H9 (cell line): ENCODE results near the gene RIIAD1. TPM values are rescaled to one million over a fixed set of nuclear protein-coding genes. Genes with fewer than 3 reads are reported as not detected.

Source experiments
- DNase-seq: peaks from one replicate; pipeline ENCODE4 v3.0.0-alpha.2; 2017
- H2AFZ ChIP-seq: one replicate; pipeline ENCODE4 v1.6.1; 2013; ENCODE audit warnings: mild to moderate bottlenecking, low read length, control low read depth, moderate library complexity
- H2AK5ac ChIP-seq: 2 replicates; pipeline ENCODE4 v1.6.1; 2013; ENCODE audit warnings: low read length, control low read depth, mixed read lengths; ENCODE audit not compliant: insufficient read length
- H2BK120ac ChIP-seq: one replicate; pipeline ENCODE4 v1.6.1; 2013; ENCODE audit warnings: low read depth, mild to moderate bottlenecking, low read length, control low read depth, inconsistent platforms; ENCODE audit not compliant: poor library complexity, severe bottlenecking
- H2BK12ac ChIP-seq: 2 replicates; pipeline ENCODE4 v1.6.1; 2013; ENCODE audit warnings: low read length, control low read depth, mixed read lengths, low read depth; ENCODE audit not compliant: insufficient read length
- H2BK15ac ChIP-seq: 2 replicates; pipeline ENCODE4 v1.6.1; 2013; ENCODE audit warnings: low read depth, low read length, control low read depth
- H2BK20ac ChIP-seq: one replicate; pipeline ENCODE4 v1.6.1; 2013; ENCODE audit warnings: low read depth, mild to moderate bottlenecking, low read length, control low read depth, inconsistent platforms; ENCODE audit not compliant: poor library complexity, severe bottlenecking
- H2BK5ac ChIP-seq: 2 replicates; pipeline ENCODE4 v1.6.1; 2013; ENCODE audit warnings: low read length, control low read depth, mixed read lengths; ENCODE audit not compliant: insufficient read length
- H3K14ac ChIP-seq: 2 replicates; pipeline ENCODE4 v1.6.1; 2013; ENCODE audit warnings: low read length, control low read depth; ENCODE audit not compliant: insufficient read depth
- H3K18ac ChIP-seq: 2 replicates; pipeline ENCODE4 v1.6.1; 2013; ENCODE audit warnings: low read depth, mild to moderate bottlenecking, mixed read lengths, low read length, control low read depth; ENCODE audit not compliant: insufficient read length
- H3K23ac ChIP-seq: 2 replicates; pipeline ENCODE4 v1.6.1; 2013; ENCODE audit warnings: low read length, control low read depth, mixed read lengths, low read depth; ENCODE audit not compliant: insufficient read length
- H3K23me2 ChIP-seq: 2 replicates; pipeline ENCODE4 v1.6.1; 2013; ENCODE audit warnings: low read depth, mild to moderate bottlenecking, mixed read lengths, low read length, control low read depth; ENCODE audit not compliant: insufficient read length, poor library complexity, severe bottlenecking
- H3K27ac ChIP-seq: 2 replicates; pipeline ENCODE4 v1.5.1; 2013; ENCODE audit warnings: low read length, control low read depth, mixed read lengths, low read depth; ENCODE audit not compliant: insufficient read length
- H3K27me3 ChIP-seq: 2 replicates; pipeline ENCODE4 v1.6.1; 2013; ENCODE audit warnings: low read length, control low read depth, inconsistent platforms; ENCODE audit not compliant: insufficient read depth
- H3K4ac ChIP-seq: 2 replicates; pipeline ENCODE4 v1.6.1; 2013; ENCODE audit warnings: low read depth, mild to moderate bottlenecking, control low read depth, inconsistent platforms, low read length, moderate library complexity
- H3K4me1 ChIP-seq: 2 replicates; pipeline ENCODE4 v1.6.1; 2013; ENCODE audit warnings: low read length, control low read depth, inconsistent platforms; ENCODE audit not compliant: insufficient read depth
- H3K4me2 ChIP-seq: 2 replicates; pipeline ENCODE4 v1.6.1; 2013; ENCODE audit warnings: low read length, control low read depth, mixed read lengths; ENCODE audit not compliant: insufficient read length, insufficient read depth
- H3K56ac ChIP-seq: 2 replicates; pipeline ENCODE4 v1.6.1; 2013; ENCODE audit warnings: low read depth, mild to moderate bottlenecking, mixed read lengths, low read length, control low read depth; ENCODE audit not compliant: insufficient read length
- H3K79me1 ChIP-seq: 2 replicates; pipeline ENCODE4 v1.6.1; 2013; ENCODE audit warnings: low read depth, mild to moderate bottlenecking, moderate library complexity, low read length, control low read depth, inconsistent platforms; ENCODE audit not compliant: insufficient read depth, poor library complexity, severe bottlenecking
- H3K79me2 ChIP-seq: 2 replicates; pipeline ENCODE4 v1.6.1; 2013; ENCODE audit warnings: low read length, control low read depth, inconsistent platforms; ENCODE audit not compliant: insufficient read depth
- H3K9ac ChIP-seq: 2 replicates; pipeline ENCODE4 v1.6.1; 2013; ENCODE audit warnings: low read length, control low read depth, mixed read lengths; ENCODE audit not compliant: insufficient read length; ENCODE audit errors: extremely low read depth
- H3K9me3 ChIP-seq: one replicate; pipeline ENCODE4 v1.6.1; 2013; ENCODE audit warnings: low read depth, low read length, inconsistent platforms; ENCODE audit not compliant: control insufficient read depth
- H3T11ph ChIP-seq: one replicate; pipeline ENCODE4 v1.6.1; 2013; ENCODE audit warnings: mild to moderate bottlenecking, low read length, control low read depth, inconsistent platforms
- H4K20me1 ChIP-seq: one replicate; pipeline ENCODE4 v1.6.1; 2013; ENCODE audit not compliant: control insufficient read depth, insufficient read length, insufficient read depth
- H4K5ac ChIP-seq: 2 replicates; pipeline ENCODE4 v1.6.1; 2013; ENCODE audit warnings: low read depth, mild to moderate bottlenecking, mixed read lengths, low read length, control low read depth; ENCODE audit not compliant: insufficient read length
- H4K8ac ChIP-seq: replicated peaks from 2 replicates; pipeline ENCODE4 v1.6.1; 2013; ENCODE audit warnings: low read length, control low read depth, mixed read lengths, low read depth; ENCODE audit not compliant: insufficient read length
- H4K91ac ChIP-seq: 2 replicates; pipeline ENCODE4 v1.6.1; 2013; ENCODE audit warnings: low read depth, mild to moderate bottlenecking, moderate library complexity, mixed read lengths, low read length, control low read depth; ENCODE audit not compliant: insufficient read length
- H3K27ac Mint-ChIP-seq, 3 experiments: 2 replicates in 2 of 3; 3 replicates in 1 of 3; pipeline ENCODE4 v1.8.0; 2020 to 2021; ENCODE audit warnings: mixed read lengths in 3 of 3, mild to moderate bottlenecking in 1 of 3, moderate library complexity in 1 of 3
- H3K27me3 Mint-ChIP-seq: 2 replicates; pipeline ENCODE4 v1.8.0; 2021; ENCODE audit warnings: low read depth, mild to moderate bottlenecking, moderate library complexity, mixed read lengths
- H3K36me3 Mint-ChIP-seq, 3 experiments: 2 replicates in 2 of 3; 3 replicates in 1 of 3; pipeline ENCODE4 v1.8.0; 2020 to 2021; ENCODE audit warnings: low read depth in 3 of 3, mixed read lengths in 3 of 3; ENCODE audit not compliant: insufficient read depth in 1 of 3
- H3K4me1 Mint-ChIP-seq, 2 experiments: 2 replicates each; pipeline ENCODE4 v1.8.0; 2020; ENCODE audit warnings: mixed read lengths in 2 of 2
- H3K4me3 Mint-ChIP-seq, 2 experiments: 2 replicates in 1 of 2; 3 replicates in 1 of 2; pipeline ENCODE4 v1.8.0; 2020 to 2021; ENCODE audit warnings: mild to moderate bottlenecking in 2 of 2, mixed read lengths in 2 of 2, moderate library complexity in 1 of 2
- H3K9me3 Mint-ChIP-seq, 2 experiments: 2 replicates in 1 of 2; 3 replicates in 1 of 2; pipeline ENCODE4 v1.8.0; 2020; ENCODE audit warnings: mild to moderate bottlenecking in 2 of 2, mixed read lengths in 2 of 2, moderate library complexity in 1 of 2
- WGBS: extraction: QIAGEN DNeasy Blood & Tissue Kit; methylation state at CpG from one replicate; pipeline ENCODE4 v1.1.7; 2013; ENCODE audit warnings: missing lambda C conversion rate, low lambda C conversion rate, mixed read lengths; ENCODE audit not compliant: insufficient read length; ENCODE audit errors: extremely low coverage; 5-methylcytosine and 5-hydroxymethylcytosine counted together
- total RNA-seq: library from RNA; stranded (reverse); gene quantifications from 2 replicates; pipeline ENCODE4 v1.2.1, GENCODE V29; 2021
- TF ChIP-seq, protein P1 (sequence below): fragments of 200-600 bp; sonication (generic); conservative IDR thresholded peaks from 3 replicates; pipeline ENCODE4 v1.8.0; 2021; ENCODE audit warnings: antibody characterized with exemption, mild to moderate bottlenecking

RIIAD1 gene
- total RNA-seq, 1 experiment from 2014 or later = 1.4 TPM

- Histone ChIP-seq H3K9me3 (no peaks in the 10 kb centered on the region), H3K4ac (no peak overlapping the region), H4K91ac (no peak overlapping the region), H3K4me2 (no peak overlapping the region), H2AK5ac (no peak overlapping the region), H4K20me1 (no peaks in the 10 kb centered on the region), H3K27ac (no peak overlapping the region), H2BK20ac (no peak overlapping the region), H3K79me1 (no peaks in the 10 kb centered on the region), H3K4me1 (0 out of 2 replicates have a peak, but pooled peaks cover 4% of the 10 kb centered on the region), H3K79me2 (no peaks in the 10 kb centered on the region), H2BK12ac (no peak overlapping the region), H3K56ac (no peak overlapping the region), H3K23me2 (peaks cover 14% of the 10 kb centered on the region), H4K5ac (no peak overlapping the region), H3K9ac (no peak overlapping the region), H2BK120ac (no peak overlapping the region), H3K23ac (no peak overlapping the region), H3K27me3 (peaks cover 12% of the 10 kb centered on the region; the same call in 1 of the 2 replicates), H2BK15ac (no peak overlapping the region), H4K8ac (no peak overlapping the region), H3K14ac (no peak overlapping the region), H2BK5ac (no peak overlapping the region), H3T11ph (no peak overlapping the region), H2AFZ (no peak overlapping the region), H3K18ac (no peak overlapping the region)
- H3K4me3 Mint-ChIP-seq = peak overlapping the region; percentile 18 to 82; a peak in 3 of 5 replicates
- WGBS = no CpG with 5 or more reads among the region's 10 CpGs
- H3K27ac Mint-ChIP-seq = peak overlapping the region in 1 of 3 experiments; percentile 17; a peak in 2 of 7 replicates
- no peak for DNase-seq
- no peaks in the 10 kb centered on the region for H3K9me3 Mint-ChIP-seq
- no peaks in the 10 kb centered on the region for H3K36me3 Mint-ChIP-seq
- TF ChIP-seq, protein P1, sequence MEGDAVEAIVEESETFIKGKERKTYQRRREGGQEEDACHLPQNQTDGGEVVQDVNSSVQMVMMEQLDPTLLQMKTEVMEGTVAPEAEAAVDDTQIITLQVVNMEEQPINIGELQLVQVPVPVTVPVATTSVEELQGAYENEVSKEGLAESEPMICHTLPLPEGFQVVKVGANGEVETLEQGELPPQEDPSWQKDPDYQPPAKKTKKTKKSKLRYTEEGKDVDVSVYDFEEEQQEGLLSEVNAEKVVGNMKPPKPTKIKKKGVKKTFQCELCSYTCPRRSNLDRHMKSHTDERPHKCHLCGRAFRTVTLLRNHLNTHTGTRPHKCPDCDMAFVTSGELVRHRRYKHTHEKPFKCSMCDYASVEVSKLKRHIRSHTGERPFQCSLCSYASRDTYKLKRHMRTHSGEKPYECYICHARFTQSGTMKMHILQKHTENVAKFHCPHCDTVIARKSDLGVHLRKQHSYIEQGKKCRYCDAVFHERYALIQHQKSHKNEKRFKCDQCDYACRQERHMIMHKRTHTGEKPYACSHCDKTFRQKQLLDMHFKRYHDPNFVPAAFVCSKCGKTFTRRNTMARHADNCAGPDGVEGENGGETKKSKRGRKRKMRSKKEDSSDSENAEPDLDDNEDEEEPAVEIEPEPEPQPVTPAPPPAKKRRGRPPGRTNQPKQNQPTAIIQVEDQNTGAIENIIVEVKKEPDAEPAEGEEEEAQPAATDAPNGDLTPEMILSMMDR = no peak
- peaks cover 47 to 54% of the 10 kb centered on the region in 2 experiments for H3K4me1 Mint-ChIP-seq
- H3K27me3 Mint-ChIP-seq = peaks cover 39% of the 10 kb centered on the region
Observed at GRCh38 chr1:151714820-151715725, 6.2 kb upstream of the RIIAD1 start.
